ENCODE results near the gene CD82.

CD82 gene

DNA sequence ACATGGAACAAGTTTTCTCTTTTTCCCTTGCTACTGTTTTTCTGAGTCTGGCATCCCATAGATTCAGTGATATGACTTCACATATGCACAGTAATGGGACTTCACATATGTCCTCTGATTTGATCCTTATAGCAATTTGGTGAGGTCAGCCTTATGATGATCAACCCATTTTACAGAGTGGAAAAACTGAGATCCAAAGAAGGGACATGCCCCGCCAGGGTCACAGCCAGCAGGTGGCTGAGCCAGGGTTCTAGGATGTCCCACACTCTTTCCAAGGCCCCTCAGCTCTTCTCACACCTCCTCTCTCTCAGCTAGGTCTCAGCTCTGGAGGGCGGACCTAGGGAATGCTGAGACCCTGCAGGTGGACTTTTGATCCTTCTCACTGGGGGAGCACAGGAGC is 44.3 kb upstream of the CD82 start:
- no peak overlapping the region for H3K4me3 ChIP-seq (ENCODE audit: low read depth, low read length)
- TF ChIP-seq, protein P1, sequence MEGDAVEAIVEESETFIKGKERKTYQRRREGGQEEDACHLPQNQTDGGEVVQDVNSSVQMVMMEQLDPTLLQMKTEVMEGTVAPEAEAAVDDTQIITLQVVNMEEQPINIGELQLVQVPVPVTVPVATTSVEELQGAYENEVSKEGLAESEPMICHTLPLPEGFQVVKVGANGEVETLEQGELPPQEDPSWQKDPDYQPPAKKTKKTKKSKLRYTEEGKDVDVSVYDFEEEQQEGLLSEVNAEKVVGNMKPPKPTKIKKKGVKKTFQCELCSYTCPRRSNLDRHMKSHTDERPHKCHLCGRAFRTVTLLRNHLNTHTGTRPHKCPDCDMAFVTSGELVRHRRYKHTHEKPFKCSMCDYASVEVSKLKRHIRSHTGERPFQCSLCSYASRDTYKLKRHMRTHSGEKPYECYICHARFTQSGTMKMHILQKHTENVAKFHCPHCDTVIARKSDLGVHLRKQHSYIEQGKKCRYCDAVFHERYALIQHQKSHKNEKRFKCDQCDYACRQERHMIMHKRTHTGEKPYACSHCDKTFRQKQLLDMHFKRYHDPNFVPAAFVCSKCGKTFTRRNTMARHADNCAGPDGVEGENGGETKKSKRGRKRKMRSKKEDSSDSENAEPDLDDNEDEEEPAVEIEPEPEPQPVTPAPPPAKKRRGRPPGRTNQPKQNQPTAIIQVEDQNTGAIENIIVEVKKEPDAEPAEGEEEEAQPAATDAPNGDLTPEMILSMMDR (IDR thresholded peaks at IDR 0.05; ENCODE audit: low read depth, low read length, missing control alignments) = no peak
- in situ Hi-C loops (cut with HindIII; ENCODE audit: low sequenced_read_pairs) = no loop called here
- no peak for DNase-seq (ENCODE audit: low read depth)

DNA sequence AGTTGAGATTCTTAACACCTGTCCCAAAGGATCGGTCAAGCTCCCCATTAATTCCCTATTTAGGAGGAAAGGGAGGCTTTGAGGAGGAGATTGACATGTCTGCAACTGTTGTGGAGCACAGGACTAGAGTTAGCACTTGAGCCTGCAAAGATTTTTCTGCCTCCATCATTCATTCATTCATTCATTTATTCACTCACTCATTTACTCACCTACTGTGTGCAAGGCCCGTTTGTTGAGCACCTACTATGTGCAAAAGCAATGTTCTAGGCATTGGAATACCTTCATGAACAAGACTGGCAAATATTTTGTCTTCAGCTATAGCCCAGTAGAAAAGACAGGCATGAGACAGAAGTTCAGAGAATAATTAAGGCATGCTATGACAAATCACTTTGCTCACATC is 43.2 kb upstream of the CD82 start:
- TF ChIP-seq, protein P1 (IDR thresholded peaks at IDR 0.05; ENCODE audit: low read depth, low read length, missing control alignments) = no peak
- in situ Hi-C loops (cut with HindIII; ENCODE audit: low sequenced_read_pairs) = no loop called here
- no peak for DNase-seq (ENCODE audit: low read depth)
- no peak overlapping the region for H3K4me3 ChIP-seq (ENCODE audit: low read depth, low read length)

GRCh38 chr11:44524346-44524745 is 41.1 kb upstream of the CD82 start:
- H3K4me3 ChIP-seq (ENCODE audit: low read depth, low read length) = no peak overlapping the region
- TF ChIP-seq, protein P1 (IDR thresholded peaks at IDR 0.05; ENCODE audit: low read depth, low read length, missing control alignments) = no peak
- no peak for DNase-seq (ENCODE audit: low read depth)
- in situ Hi-C loops (cut with HindIII; ENCODE audit: low sequenced_read_pairs) = no loop called here

GRCh38 chr11:44524751-44525201 is 40.7 kb upstream of the CD82 start:
- DNase-seq (ENCODE audit: low read depth) = no peak
- TF ChIP-seq, protein P1 (IDR thresholded peaks at IDR 0.05; ENCODE audit: low read depth, low read length, missing control alignments) = no peak
- in situ Hi-C loops (cut with HindIII; ENCODE audit: low sequenced_read_pairs) = loop anchor here (25.0 kb wide), 1 partner anchor 412 kb away; no protein-coding TSS in a partner anchor
- H3K4me3 ChIP-seq (ENCODE audit: low read depth, low read length) = no peak overlapping the region

GRCh38 chr11:44525473-44526252 is 39.8 kb upstream of the CD82 start:
- TF ChIP-seq, protein P1 (IDR thresholded peaks at IDR 0.05; ENCODE audit: low read depth, low read length, missing control alignments) = no peak
- in situ Hi-C loops (cut with HindIII; ENCODE audit: low sequenced_read_pairs) = loop anchor here (25.0 kb wide), 1 partner anchor 413 kb away; no protein-coding TSS in a partner anchor
- DNase-seq (ENCODE audit: low read depth) = no peak
- H3K4me3 ChIP-seq (ENCODE audit: low read depth, low read length) = no peak overlapping the region

- TF ChIP-seq, protein P1 (IDR thresholded peaks at IDR 0.05; ENCODE audit: low read depth, low read length, missing control alignments) = no peak
- H3K4me3 ChIP-seq (ENCODE audit: low read depth, low read length) = no peak overlapping the region
- no peak for DNase-seq (ENCODE audit: low read depth)
- in situ Hi-C loops (cut with HindIII; ENCODE audit: low sequenced_read_pairs) = loop anchor here (25.0 kb wide), 1 partner anchor 414 kb away; no protein-coding TSS in a partner anchor
These were observed 39.0 kb upstream of the CD82 start for GRCh38 chr11:44526438-44526837.
